Mesendoderm (in vitro differentiated cells): ENCODE data around the gene SPINK9.

Source experiments
- DNase-seq: peaks from one replicate; pipeline ENCODE4 v3.0.0; 2013
- H2AK5ac ChIP-seq: 2 replicates; pipeline ENCODE4 v1.6.1; 2013; ENCODE audit warnings: low read length, inconsistent platforms
- H2BK120ac ChIP-seq: 2 replicates; pipeline ENCODE4 v1.6.1; 2013; ENCODE audit warnings: low read depth, mild to moderate bottlenecking, low read length, moderate library complexity, mixed read lengths
- H2BK15ac ChIP-seq: replicated peaks from 2 replicates; pipeline ENCODE4 v1.6.1; 2013; ENCODE audit warnings: low read depth, mild to moderate bottlenecking, moderate library complexity
- H2BK5ac ChIP-seq: 2 replicates; pipeline ENCODE4 v1.6.1; 2013; ENCODE audit warnings: low read length, inconsistent platforms
- H3K18ac ChIP-seq: 2 replicates; pipeline ENCODE4 v1.6.1; 2013; ENCODE audit warnings: mild to moderate bottlenecking, low read length, mixed read lengths
- H3K23ac ChIP-seq: one replicate; pipeline ENCODE4 v1.6.1; 2013; ENCODE audit warnings: low read length
- H3K27ac ChIP-seq: 2 replicates; pipeline ENCODE4 v1.5.1; 2013; ENCODE audit warnings: low read depth, mild to moderate bottlenecking, inconsistent platforms, low read length, moderate library complexity
- H3K27me3 ChIP-seq: 2 replicates; pipeline ENCODE4 v1.6.1; 2013; ENCODE audit warnings: low read length, control low read depth, mild to moderate bottlenecking, inconsistent platforms; ENCODE audit not compliant: insufficient read depth, poor library complexity
- H3K36me3 ChIP-seq: 2 replicates; pipeline ENCODE4 v1.6.1; 2013; ENCODE audit warnings: low read length, inconsistent platforms; ENCODE audit not compliant: control insufficient read depth, insufficient read depth
- H3K4ac ChIP-seq: one replicate; pipeline ENCODE4 v1.6.1; 2013; ENCODE audit warnings: low read depth, mild to moderate bottlenecking, low read length, moderate library complexity
- H3K4me1 ChIP-seq: 2 replicates; pipeline ENCODE4 v1.6.1; 2013; ENCODE audit warnings: low read depth, low read length, inconsistent platforms; ENCODE audit not compliant: control insufficient read depth
- H3K4me2 ChIP-seq: 2 replicates; pipeline ENCODE4 v1.6.1; 2013; ENCODE audit warnings: low read length
- H3K4me3 ChIP-seq: 2 replicates; pipeline ENCODE4 v1.5.1; 2013; ENCODE audit warnings: mild to moderate bottlenecking, low read length
- H3K56ac ChIP-seq: one replicate; pipeline ENCODE4 v1.6.1; 2013; ENCODE audit warnings: low read length
- H3K79me1 ChIP-seq: 2 replicates; pipeline ENCODE4 v1.6.1; 2013; ENCODE audit warnings: low read length, inconsistent platforms
- H3K79me2 ChIP-seq: 2 replicates; pipeline ENCODE4 v1.6.1; 2013; ENCODE audit warnings: mild to moderate bottlenecking, low read length; ENCODE audit not compliant: control insufficient read depth, insufficient read depth
- H3K9ac ChIP-seq: 2 replicates; pipeline ENCODE4 v1.6.1; 2013; ENCODE audit warnings: low read length, inconsistent platforms
- H4K5ac ChIP-seq: one replicate; pipeline ENCODE4 v1.6.1; 2013; ENCODE audit warnings: low read length
- H4K8ac ChIP-seq: one replicate; pipeline ENCODE4 v1.6.1; 2013; ENCODE audit warnings: low read depth, mild to moderate bottlenecking, control low read depth, low read length, moderate library complexity
- WGBS: extraction: QIAGEN DNeasy Blood & Tissue Kit; methylation state at CpG from one replicate; pipeline ENCODE4 v1.1.7; 2013; ENCODE audit warnings: low lambda C conversion rate, missing lambda C conversion rate; ENCODE audit not compliant: insufficient coverage; ENCODE audit errors: extremely low coverage; 5-methylcytosine and 5-hydroxymethylcytosine counted together

SPINK9 gene

DNA sequence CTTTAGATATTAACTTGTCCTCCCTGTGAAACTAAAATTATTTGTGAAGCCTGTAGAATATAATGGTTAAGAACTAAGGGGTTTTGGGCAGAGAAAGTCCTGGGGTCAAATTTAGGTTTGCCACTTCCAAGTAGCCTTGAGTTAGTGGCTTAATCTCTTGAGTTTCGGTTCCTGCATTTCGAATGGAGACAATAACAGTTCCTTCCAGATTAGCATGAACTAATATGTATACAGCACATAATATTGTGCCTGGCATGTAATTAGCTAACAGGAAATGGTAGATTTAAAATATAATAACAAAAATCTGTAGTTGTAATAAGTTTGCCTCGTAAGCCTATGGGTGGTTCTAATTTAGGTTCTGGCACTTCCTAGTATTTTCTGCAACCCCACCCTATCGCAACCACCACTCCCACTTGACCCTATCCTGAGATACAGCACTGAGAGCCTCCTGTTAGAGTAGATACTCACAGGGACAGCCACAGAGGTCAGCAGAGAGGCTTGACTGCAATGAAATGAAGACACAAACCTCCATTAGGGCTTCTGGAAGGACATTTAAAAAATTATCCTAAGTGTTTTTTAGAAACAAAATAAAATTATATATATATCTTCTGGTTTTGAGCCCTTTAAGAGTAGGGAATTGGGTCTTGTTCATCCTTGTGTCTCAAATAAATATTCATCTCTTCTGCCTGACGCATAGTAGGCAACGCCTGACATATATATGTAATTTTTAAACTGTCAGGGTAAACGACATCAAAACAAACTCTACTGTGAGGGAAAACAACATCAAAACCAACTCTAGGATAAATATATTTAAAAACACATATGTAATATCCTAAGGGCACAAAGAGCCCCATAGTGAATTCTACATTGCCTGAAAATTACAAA lies 8.5 kb downstream of the SPINK9 start:
- no peak overlapping the region for H3K4ac ChIP-seq
- no CpG with 5 or more reads among the region's 7 CpGs for WGBS
- H3K4me2 ChIP-seq, result no peak overlapping the region
- no peaks in the 10 kb centered on the region for H3K27me3 ChIP-seq
- H2BK5ac ChIP-seq, result no peak overlapping the region
- no peak overlapping the region for H2BK15ac ChIP-seq
- H3K56ac ChIP-seq, result no peak overlapping the region
- no peaks in the 10 kb centered on the region for H3K79me1 ChIP-seq
- no peak overlapping the region for H3K27ac ChIP-seq
- H4K5ac ChIP-seq, result no peak overlapping the region
- no peak overlapping the region for H2AK5ac ChIP-seq
- no peak overlapping the region for H3K18ac ChIP-seq
- no peak overlapping the region for H3K4me3 ChIP-seq
- no peak overlapping the region for H3K9ac ChIP-seq
- no peaks in the 10 kb centered on the region for H3K36me3 ChIP-seq
- H4K8ac ChIP-seq, result no peak overlapping the region
- no peak overlapping the region for H2BK120ac ChIP-seq
- H3K23ac ChIP-seq, result no peak overlapping the region
- no peaks in the 10 kb centered on the region for H3K79me2 ChIP-seq
- no peaks in the 10 kb centered on the region for H3K4me1 ChIP-seq
- DNase-seq, result no peak

DNA sequence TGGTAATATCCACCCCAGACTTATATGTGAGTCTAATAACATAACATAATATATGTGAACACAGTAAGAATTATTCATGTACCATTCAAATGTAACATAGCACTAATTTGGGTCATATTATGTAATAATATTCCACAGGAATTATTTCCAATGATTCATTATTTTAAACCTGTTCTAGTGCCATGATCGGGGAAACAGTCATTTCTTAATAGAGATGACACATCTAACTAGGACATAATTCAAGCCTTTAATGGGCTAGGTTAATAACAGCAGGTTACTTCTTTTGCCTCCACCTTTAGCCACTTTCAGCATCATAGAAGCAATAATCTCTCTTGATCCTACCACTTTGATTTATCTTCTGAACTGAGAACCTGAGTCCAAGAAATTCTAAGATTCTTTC lies 12.3 kb downstream of the SPINK9 start:
- Histone ChIP-seq H2BK15ac (no peak overlapping the region), H2BK120ac (no peak overlapping the region), H2AK5ac (no peak overlapping the region), H3K4ac (no peak overlapping the region), H2BK5ac (no peak overlapping the region), H3K36me3 (no peaks in the 10 kb centered on the region), H3K27me3 (no peaks in the 10 kb centered on the region), H4K5ac (no peak overlapping the region), H3K27ac (no peak overlapping the region), H3K4me3 (no peak overlapping the region), H3K4me1 (no peaks in the 10 kb centered on the region), H3K9ac (no peak overlapping the region), H3K56ac (no peak overlapping the region), H3K23ac (no peak overlapping the region), H3K18ac (no peak overlapping the region), H3K4me2 (no peak overlapping the region), H3K79me2 (no peaks in the 10 kb centered on the region), H4K8ac (no peak overlapping the region), H3K79me1 (no peaks in the 10 kb centered on the region)
- DNase-seq, result no peak
- WGBS, result no CpG with 5 or more reads among the region's 1 CpG

DNA sequence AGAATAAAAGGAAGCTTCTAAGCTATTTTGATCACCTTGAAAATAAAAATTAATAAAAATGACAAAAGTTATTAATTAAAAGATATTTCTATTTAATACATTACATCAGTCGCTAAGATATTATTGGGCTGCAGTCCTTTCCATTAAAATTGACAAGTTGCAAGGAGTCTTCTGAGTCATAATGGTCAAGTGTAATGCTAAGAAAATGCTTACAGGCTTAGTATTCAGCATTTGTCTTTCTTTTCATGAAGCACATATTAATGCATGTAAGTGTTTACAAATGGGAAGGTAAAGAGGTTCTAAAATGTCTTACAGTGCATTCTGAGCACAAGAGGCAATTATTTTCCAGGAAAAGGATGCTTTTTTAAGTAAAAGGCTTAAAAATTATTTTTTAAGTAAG lies 17.3 kb downstream of the SPINK9 start:
- Histone ChIP-seq H3K4ac (no peak overlapping the region), H2BK15ac (no peak overlapping the region), H3K4me1 (no peaks in the 10 kb centered on the region), H3K9ac (no peak overlapping the region), H3K79me2 (no peaks in the 10 kb centered on the region), H3K36me3 (no peaks in the 10 kb centered on the region), H2BK5ac (no peak overlapping the region), H3K56ac (no peak overlapping the region), H3K4me3 (no peak overlapping the region), H3K27ac (no peak overlapping the region), H4K8ac (no peak overlapping the region), H3K79me1 (no peaks in the 10 kb centered on the region), H3K27me3 (no peaks in the 10 kb centered on the region), H2AK5ac (no peak overlapping the region), H3K4me2 (no peak overlapping the region), H3K23ac (no peak overlapping the region), H2BK120ac (no peak overlapping the region), H4K5ac (no peak overlapping the region), H3K18ac (no peak overlapping the region)
- no peak for DNase-seq
- WGBS, result no CpG with 5 or more reads among the region's 1 CpG

DNA sequence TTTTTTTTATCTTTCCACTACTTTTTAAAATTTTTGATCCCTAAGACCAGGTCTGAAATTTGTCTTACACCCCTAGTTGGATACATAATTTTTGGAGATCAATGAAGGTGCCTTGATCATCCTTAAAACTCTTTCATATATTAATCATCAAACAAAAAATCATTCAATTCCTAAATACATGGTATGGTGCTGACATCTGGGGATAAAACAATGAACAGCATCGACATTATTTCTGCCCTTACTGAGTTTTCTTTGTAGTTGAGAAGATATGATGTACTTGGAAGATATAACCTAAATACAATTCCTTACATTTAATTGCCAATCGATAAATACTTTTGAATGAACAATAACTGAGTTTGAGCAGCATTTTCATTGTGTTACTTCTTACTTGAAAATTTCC lies 18.3 kb downstream of the SPINK9 start:
- Histone ChIP-seq H3K79me1 (no peaks in the 10 kb centered on the region), H3K36me3 (no peaks in the 10 kb centered on the region), H2BK5ac (no peak overlapping the region), H3K79me2 (no peaks in the 10 kb centered on the region), H3K23ac (no peak overlapping the region), H3K9ac (no peak overlapping the region), H3K27me3 (no peaks in the 10 kb centered on the region), H2BK15ac (no peak overlapping the region), H3K56ac (no peak overlapping the region), H2AK5ac (no peak overlapping the region), H4K8ac (no peak overlapping the region), H3K27ac (no peak overlapping the region), H3K4ac (no peak overlapping the region), H3K18ac (no peak overlapping the region), H3K4me1 (no peaks in the 10 kb centered on the region), H3K4me2 (no peak overlapping the region), H2BK120ac (no peak overlapping the region), H4K5ac (no peak overlapping the region), H3K4me3 (no peak overlapping the region)
- no peak for DNase-seq
- no CpG with 5 or more reads among the region's 2 CpGs for WGBS

DNA sequence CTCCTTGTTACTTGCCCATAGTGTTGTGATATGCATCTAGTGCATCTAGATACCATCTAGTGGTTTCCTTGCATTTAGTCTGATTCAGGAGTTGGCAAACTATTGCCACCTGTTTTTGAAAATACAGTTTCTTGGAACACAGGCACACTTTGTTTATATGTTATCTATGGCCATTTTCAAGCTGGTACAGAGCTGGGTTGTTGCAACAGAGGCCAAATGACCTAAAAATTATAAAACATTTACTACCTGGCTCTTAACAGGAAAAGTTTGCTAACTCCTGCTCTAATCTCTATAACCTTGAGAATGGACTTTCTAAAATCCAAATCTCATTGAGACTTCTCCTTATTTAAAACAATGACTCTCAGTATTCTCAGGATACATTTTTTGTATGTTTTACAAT lies 29.0 kb downstream of the SPINK9 start:
- H3K79me1 ChIP-seq, result no peaks in the 10 kb centered on the region
- no peaks in the 10 kb centered on the region for H3K4me1 ChIP-seq
- no peak overlapping the region for H4K8ac ChIP-seq
- H3K79me2 ChIP-seq, result no peaks in the 10 kb centered on the region
- no peak overlapping the region for H2BK120ac ChIP-seq
- H3K18ac ChIP-seq, result no peak overlapping the region
- no peak overlapping the region for H3K27ac ChIP-seq
- no peak overlapping the region for H3K9ac ChIP-seq
- H3K56ac ChIP-seq, result no peak overlapping the region
- no peak overlapping the region for H2BK5ac ChIP-seq
- no peak overlapping the region for H3K4me3 ChIP-seq
- no peak overlapping the region for H2AK5ac ChIP-seq
- no peak overlapping the region for H3K4ac ChIP-seq
- H4K5ac ChIP-seq, result no peak overlapping the region
- no peak overlapping the region for H3K4me2 ChIP-seq
- no peak for DNase-seq
- no peak overlapping the region for H3K23ac ChIP-seq
- no peaks in the 10 kb centered on the region for H3K36me3 ChIP-seq
- no peaks in the 10 kb centered on the region for H3K27me3 ChIP-seq
- H2BK15ac ChIP-seq, result no peak overlapping the region

DNA sequence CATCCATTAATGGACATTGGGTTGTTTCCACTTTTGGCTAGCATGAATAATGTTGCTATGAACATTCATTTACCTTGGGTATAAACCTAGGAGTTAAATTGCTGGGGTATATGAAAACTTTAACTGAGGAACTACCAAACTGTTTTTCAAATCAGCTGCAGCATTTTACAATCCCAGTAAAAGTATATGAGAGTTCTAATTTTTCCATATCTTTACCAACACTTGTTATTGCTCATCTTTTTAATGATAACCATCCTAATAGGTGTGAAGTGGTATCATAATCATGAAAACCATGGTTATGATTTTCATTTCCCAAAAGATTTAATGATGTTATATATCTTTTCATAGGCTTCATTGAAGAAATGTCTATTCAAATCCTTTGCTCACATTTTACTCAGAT lies 32.9 kb downstream of the SPINK9 start:
- H3K36me3 ChIP-seq, result no peaks in the 10 kb centered on the region
- no peaks in the 10 kb centered on the region for H3K4me1 ChIP-seq
- H3K9ac ChIP-seq, result no peak overlapping the region
- no peak for DNase-seq
- no peak overlapping the region for H3K4me2 ChIP-seq
- no peak overlapping the region for H2BK5ac ChIP-seq
- no peak overlapping the region for H4K8ac ChIP-seq
- no peak overlapping the region for H3K27ac ChIP-seq
- H3K18ac ChIP-seq, result no peak overlapping the region
- no peak overlapping the region for H3K4ac ChIP-seq
- H2BK15ac ChIP-seq, result no peak overlapping the region
- H4K5ac ChIP-seq, result no peak overlapping the region
- no peak overlapping the region for H3K23ac ChIP-seq
- H3K4me3 ChIP-seq, result no peak overlapping the region
- no peak overlapping the region for H2BK120ac ChIP-seq
- no peak overlapping the region for H3K56ac ChIP-seq
- H2AK5ac ChIP-seq, result no peak overlapping the region
- no peaks in the 10 kb centered on the region for H3K79me1 ChIP-seq
- no peaks in the 10 kb centered on the region for H3K79me2 ChIP-seq
- H3K27me3 ChIP-seq, result no peaks in the 10 kb centered on the region
